ENCODE results near the gene PITPNB. TPM values are rescaled to one million over a fixed set of nuclear protein-coding genes. Genes with fewer than 3 reads are reported as not detected.

PITPNB gene
- total RNA-seq, 1 donor from 2014 or later = 51.3 TPM

GRCh38 chr22:27811778-27812177 is 107.3 kb downstream of the PITPNB start:
- Histone ChIP-seq H3K36me3 (no peaks in the 10 kb centered on the region), H3K27me3 (no peaks in the 10 kb centered on the region), H3K4me1 (peaks cover 20% of the 10 kb centered on the region), H3K27ac (no peak overlapping the region), H3K9me3 (no peaks in the 10 kb centered on the region), H3K4me3 (no peak overlapping the region)
- intact Hi-C loops (cut with DNase I) = no loop called here
- no peak for DNase-seq (ENCODE audit: extremely low spot score in 2 of 2)
- TF ChIP-seq, protein P1, sequence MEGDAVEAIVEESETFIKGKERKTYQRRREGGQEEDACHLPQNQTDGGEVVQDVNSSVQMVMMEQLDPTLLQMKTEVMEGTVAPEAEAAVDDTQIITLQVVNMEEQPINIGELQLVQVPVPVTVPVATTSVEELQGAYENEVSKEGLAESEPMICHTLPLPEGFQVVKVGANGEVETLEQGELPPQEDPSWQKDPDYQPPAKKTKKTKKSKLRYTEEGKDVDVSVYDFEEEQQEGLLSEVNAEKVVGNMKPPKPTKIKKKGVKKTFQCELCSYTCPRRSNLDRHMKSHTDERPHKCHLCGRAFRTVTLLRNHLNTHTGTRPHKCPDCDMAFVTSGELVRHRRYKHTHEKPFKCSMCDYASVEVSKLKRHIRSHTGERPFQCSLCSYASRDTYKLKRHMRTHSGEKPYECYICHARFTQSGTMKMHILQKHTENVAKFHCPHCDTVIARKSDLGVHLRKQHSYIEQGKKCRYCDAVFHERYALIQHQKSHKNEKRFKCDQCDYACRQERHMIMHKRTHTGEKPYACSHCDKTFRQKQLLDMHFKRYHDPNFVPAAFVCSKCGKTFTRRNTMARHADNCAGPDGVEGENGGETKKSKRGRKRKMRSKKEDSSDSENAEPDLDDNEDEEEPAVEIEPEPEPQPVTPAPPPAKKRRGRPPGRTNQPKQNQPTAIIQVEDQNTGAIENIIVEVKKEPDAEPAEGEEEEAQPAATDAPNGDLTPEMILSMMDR (IDR thresholded peaks at IDR 0.05) = no peak
- TF ChIP-seq POLR2A (IDR thresholded peaks at IDR 0.05) (no peak), POLR2AphosphoS5 (IDR thresholded peaks at IDR 0.05; ENCODE audit: insufficient read depth in 1 of 2, low read depth in 1 of 2) (no peak)

DNA sequence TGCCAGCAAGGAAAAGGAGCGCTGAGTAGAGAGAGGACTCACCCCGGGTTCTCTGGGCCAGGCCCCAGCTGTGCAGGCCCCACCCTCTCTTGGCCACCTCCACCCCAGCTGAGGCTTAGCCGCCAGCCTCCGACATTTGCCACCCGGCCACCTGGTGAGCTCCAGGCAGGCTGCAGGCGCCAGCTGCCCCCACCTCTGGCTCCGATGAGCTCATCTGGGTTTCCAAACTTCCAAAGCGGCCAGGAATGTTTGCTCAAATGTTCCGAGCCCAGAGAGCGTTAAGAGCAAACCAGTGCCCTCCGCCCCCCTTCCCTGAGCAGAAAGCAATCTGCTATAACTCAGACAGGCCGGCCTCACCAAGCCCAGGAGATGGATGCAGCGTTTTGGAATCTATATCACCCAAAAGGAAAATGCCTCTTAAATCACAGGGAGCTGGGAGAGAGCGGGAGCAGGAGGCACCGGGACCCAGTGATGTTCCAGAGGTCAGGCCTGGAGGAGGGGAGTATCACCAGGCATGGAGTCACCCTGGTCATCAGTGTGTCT is 108.4 kb downstream of the PITPNB start:
- intact Hi-C loops (cut with DNase I) = no loop called here
- no peak overlapping the region for H3K4me3 ChIP-seq

DNA sequence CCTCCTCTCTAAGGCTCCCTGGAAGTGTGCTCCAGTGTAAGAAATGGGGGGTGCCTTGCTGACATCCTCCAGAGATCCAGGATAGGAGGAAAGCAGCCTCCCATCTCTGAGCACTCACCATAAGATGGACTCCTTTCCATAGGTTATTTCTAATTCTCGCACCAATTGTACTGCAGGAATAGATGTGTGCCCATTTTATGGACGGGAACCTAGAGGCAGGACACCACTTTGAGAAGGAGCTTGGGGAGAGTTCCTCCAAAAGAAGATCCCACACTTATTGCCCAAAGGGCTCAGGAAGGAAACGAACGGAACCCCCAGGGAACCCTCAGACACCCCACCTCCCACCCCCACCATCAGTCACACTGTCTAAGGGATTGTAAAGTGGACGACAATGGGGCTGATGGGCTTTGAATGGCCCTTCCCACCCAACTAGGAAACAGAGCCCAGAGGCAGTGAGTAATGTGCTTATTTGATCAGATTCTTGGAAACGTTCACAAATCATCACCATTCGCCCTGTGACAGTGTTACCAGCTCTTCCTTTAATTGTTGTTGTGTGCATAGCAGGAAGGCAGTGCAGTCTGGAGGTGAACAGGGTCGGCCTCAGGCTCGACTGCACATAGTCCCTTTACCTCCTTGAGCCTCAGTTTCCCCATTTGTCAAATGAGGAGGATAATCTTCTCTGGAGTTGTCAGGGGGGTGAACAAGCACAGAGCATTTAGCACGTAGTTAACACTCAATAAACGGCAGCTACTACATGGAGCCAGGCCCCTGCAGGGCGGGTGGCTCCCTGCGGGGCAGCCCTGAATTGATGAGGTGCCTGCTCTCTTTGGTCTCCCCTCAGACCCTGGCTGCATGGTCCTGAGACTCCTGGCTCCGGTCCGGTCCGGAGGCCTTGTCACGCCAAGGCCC is 109.1 kb downstream of the PITPNB start:
- intact Hi-C loops (cut with DNase I) = loop anchor here (10.0 kb wide), 4 partner anchors 65 to 1135 kb away; no protein-coding TSS in a partner anchor
- H3K4me3 ChIP-seq = no peak overlapping the region
- H3K27me3 ChIP-seq = no peaks in the 10 kb centered on the region
- no peak for DNase-seq (ENCODE audit: extremely low spot score in 2 of 2)
- no peaks in the 10 kb centered on the region for H3K9me3 ChIP-seq
- no peak for TF ChIP-seq POLR2A (IDR thresholded peaks at IDR 0.05)
- TF ChIP-seq POLR2AphosphoS5 (IDR thresholded peaks at IDR 0.05; ENCODE audit: insufficient read depth in 1 of 2, low read depth in 1 of 2) = no peak
- TF ChIP-seq, protein P1 (IDR thresholded peaks at IDR 0.05) = no peak
- H3K27ac ChIP-seq = peak overlapping the region; percentile 83
- H3K36me3 ChIP-seq = no peaks in the 10 kb centered on the region
- peaks cover 21% of the 10 kb centered on the region for H3K4me1 ChIP-seq

More for the DNA sequence above, 108.4 kb downstream of the PITPNB start:
- no peaks in the 10 kb centered on the region for H3K27me3 ChIP-seq
- DNase-seq (ENCODE audit: extremely low spot score in 2 of 2) = no peak
- no peaks in the 10 kb centered on the region for H3K9me3 ChIP-seq
- TF ChIP-seq, protein P1 (IDR thresholded peaks at IDR 0.05) = no peak
- peak; percentile 43 to 80 for TF ChIP-seq POLR2AphosphoS5 (IDR thresholded peaks at IDR 0.05; ENCODE audit: insufficient read depth in 1 of 2, low read depth in 1 of 2)
- peaks cover 20% of the 10 kb centered on the region for H3K4me1 ChIP-seq
- no peaks in the 10 kb centered on the region for H3K36me3 ChIP-seq
- peak overlapping the region; percentile 83 for H3K27ac ChIP-seq

- Histone ChIP-seq H3K4me1 (peaks cover 29% of the 10 kb centered on the region), H3K36me3 (no peaks in the 10 kb centered on the region), H3K27me3 (no peaks in the 10 kb centered on the region), H3K4me3 (no peak overlapping the region), H3K9me3 (no peaks in the 10 kb centered on the region), H3K27ac (peak overlapping the region; percentile 83)
- no peak for DNase-seq (ENCODE audit: extremely low spot score in 2 of 2)
- intact Hi-C loops (cut with DNase I) = loop anchor here (10.0 kb wide), 4 partner anchors 66 to 1134 kb away; no protein-coding TSS in a partner anchor
- TF ChIP-seq, protein P1 (IDR thresholded peaks at IDR 0.05) = no peak
- TF ChIP-seq POLR2AphosphoS5 (IDR thresholded peaks at IDR 0.05; ENCODE audit: insufficient read depth in 1 of 2, low read depth in 1 of 2) (no peak), POLR2A (IDR thresholded peaks at IDR 0.05) (no peak)
Measured at GRCh38 chr22:27809226-27809603, 109.8 kb downstream of the PITPNB start.
